SK-N-MC (cell line): ENCODE results near the gene APMAP.

Source experiments
- EZH2 ChIP-seq: fragments of 200-600 bp; sonication (generic); IDR thresholded peaks from one replicate; pipeline ENCODE4 v1.6.1; 2017; ENCODE audit warnings: antibody characterized with exemption
- POLR2AphosphoS5 ChIP-seq: IDR thresholded peaks from 2 replicates; pipeline ENCODE4 v1.6.1; 2012; ENCODE audit warnings: mild to moderate bottlenecking, low read depth, low read length, borderline replicate concordance

- TF ChIP-seq POLR2AphosphoS5 (no peak), EZH2 (no peak)
Observed at GRCh38 chr20:25038591-25039015, 46.1 kb upstream of the APMAP start.
